Cardiac muscle cell (in vitro differentiated cells and primary cell): ENCODE results near the gene RIMBP2. TPM values are rescaled to one million over a fixed set of nuclear protein-coding genes. Genes with fewer than 3 reads are reported as not detected.

Experiments
- DNase-seq, 2 donors: peaks; one replicate each; pipeline versions ENCODE4 v3.0.0 to v3.0.0-alpha.2; 2010 to 2017; ENCODE audit warnings: low read depth in 1 of 2, low spot score in 1 of 2
- H3K27ac ChIP-seq: fragments of 200-600 bp; sonication (generic); 2 replicates; pipeline ENCODE4 v1.5.1; 2016
- H3K27me3 ChIP-seq: fragments of 200-600 bp; sonication (generic); 2 replicates; pipeline ENCODE4 v1.6.0; 2016; ENCODE audit warnings: control low read depth
- H3K36me3 ChIP-seq: fragments of 200-600 bp; sonication (generic); 2 replicates; pipeline ENCODE4 v1.5.1; 2016; ENCODE audit warnings: control low read depth
- H3K4me1 ChIP-seq: fragments of 200-600 bp; sonication (generic); 2 replicates; pipeline ENCODE4 v1.8.1; 2017; ENCODE audit warnings: low read depth, mild to moderate bottlenecking, mixed run types
- H3K4me3 ChIP-seq: fragments of 200-600 bp; sonication (generic); 2 replicates; pipeline ENCODE4 v1.5.1; 2016; ENCODE audit warnings: mild to moderate bottlenecking
- H3K9me3 ChIP-seq: fragments of 200-600 bp; sonication (generic); 2 replicates; pipeline ENCODE4 v1.5.1; 2017; ENCODE audit warnings: low read depth, mild to moderate bottlenecking, control low read depth
- CTCF ChIP-seq: IDR thresholded peaks from 2 replicates; pipeline ENCODE4 v1.5.1; 2012; ENCODE audit warnings: low read depth, mild to moderate bottlenecking, low read length
- polyA plus RNA-seq: library from polyadenylated mRNA; unstranded; fragments of >200 nt; fragmentation: Nextera tagmentation; extraction: Ambion mirVana; gene quantifications from 2 replicates; pipeline ENCODE4 v1.2.1, GENCODE V29; 2016
- total RNA-seq: library from RNA; depleted of rRNA; stranded (reverse); fragments of >200 nt; gene quantifications from 2 replicates; pipeline ENCODE4 v1.2.3, GENCODE V29; 2016

Gene RIMBP2
- total and polyA plus RNA-seq, 2 experiments from 2014 or later = 2.6 to 10.5 TPM

GRCh38 chr12:130529781-130530180 lies 186.3 kb downstream of the RIMBP2 start:
- Histone ChIP-seq H3K4me1 (no peaks in the 10 kb centered on the region), H3K9me3 (no peaks in the 10 kb centered on the region), H3K27ac (no peak overlapping the region), H3K36me3 (no peaks in the 10 kb centered on the region), H3K27me3 (no peaks in the 10 kb centered on the region), H3K4me3 (no peak overlapping the region)
- TF ChIP-seq CTCF = no peak
- DNase-seq = no peak

- H3K4me1 ChIP-seq = no peaks in the 10 kb centered on the region
- no peak for DNase-seq
- H3K36me3 ChIP-seq = no peaks in the 10 kb centered on the region
- no peaks in the 10 kb centered on the region for H3K27me3 ChIP-seq
- no peak overlapping the region for H3K27ac ChIP-seq
- no peak for TF ChIP-seq CTCF
- no peak overlapping the region for H3K4me3 ChIP-seq
- H3K9me3 ChIP-seq = no peaks in the 10 kb centered on the region
These were observed 188.9 kb downstream of the RIMBP2 start for GRCh38 chr12:130527239-130527638.

- Histone ChIP-seq H3K4me3 (no peak overlapping the region), H3K27ac (no peak overlapping the region), H3K36me3 (no peaks in the 10 kb centered on the region), H3K9me3 (no peaks in the 10 kb centered on the region), H3K27me3 (no peaks in the 10 kb centered on the region), H3K4me1 (no peaks in the 10 kb centered on the region)
- DNase-seq = peak in 1 of 2 donors; percentile 84
- no peak for TF ChIP-seq CTCF
These were observed 189.3 kb downstream of the RIMBP2 start for GRCh38 chr12:130526813-130527212.

GRCh38 chr12:130525384-130526172 lies 190.5 kb downstream of the RIMBP2 start:
- no peak for DNase-seq
- H3K4me1 ChIP-seq = no peaks in the 10 kb centered on the region
- no peaks in the 10 kb centered on the region for H3K36me3 ChIP-seq
- TF ChIP-seq CTCF = no peak
- no peak overlapping the region for H3K27ac ChIP-seq
- H3K4me3 ChIP-seq = no peak overlapping the region
- no peaks in the 10 kb centered on the region for H3K27me3 ChIP-seq
- no peaks in the 10 kb centered on the region for H3K9me3 ChIP-seq

- TF ChIP-seq CTCF = no peak
- H3K4me1 ChIP-seq = no peaks in the 10 kb centered on the region
- no peak overlapping the region for H3K4me3 ChIP-seq
- H3K36me3 ChIP-seq = no peaks in the 10 kb centered on the region
- no peak for DNase-seq
- H3K27ac ChIP-seq = no peak overlapping the region
- no peaks in the 10 kb centered on the region for H3K27me3 ChIP-seq
- H3K9me3 ChIP-seq = no peaks in the 10 kb centered on the region
These were observed 191.3 kb downstream of the RIMBP2 start for GRCh38 chr12:130524759-130525158.
